Small intestine (tissue), 16 donors: Measurements from ENCODE around the gene ADAT1. TPM values are rescaled to one million over a fixed set of nuclear protein-coding genes. Genes with fewer than 3 reads are reported as not detected.
A peak's percentile ranks its signal among the peaks of the same experiment; 100 is the strongest.

Source experiments
- DNase-seq, 2 donors: peaks; one replicate each; pipeline versions ENCODE4 v3.0.0 to v3.0.0-alpha.2; 2013
- FAIRE-seq: peaks from 2 replicates; lab custom pipeline; 2012; peaks lifted over from hg19 to GRCh38; lab: Jason Lieb, UNC
- H3K27ac ChIP-seq, 3 donors: one replicate each; pipeline ENCODE4 v1.5.1; 2013; ENCODE audit warnings: low read length in 2 of 3, mild to moderate bottlenecking in 2 of 3, control low read depth in 1 of 3, inconsistent platforms in 1 of 3, low read depth in 1 of 3, moderate library complexity in 1 of 3
- H3K27me3 ChIP-seq, 3 donors: one replicate each; pipeline ENCODE4 v1.6.1; 2013; ENCODE audit warnings: low read length in 3 of 3, inconsistent platforms in 1 of 3; ENCODE audit not compliant: control insufficient read depth in 3 of 3, insufficient read depth in 3 of 3
- H3K36me3 ChIP-seq, 3 donors: one replicate each; pipeline ENCODE4 v1.6.1; 2013; ENCODE audit warnings: low read length in 3 of 3, inconsistent platforms in 1 of 3, low read depth in 1 of 3, mild to moderate bottlenecking in 1 of 3, moderate library complexity in 1 of 3; ENCODE audit not compliant: control insufficient read depth in 3 of 3, insufficient read depth in 2 of 3
- H3K4me1 ChIP-seq, 3 donors: one replicate each; pipeline ENCODE4 v1.6.1; 2013; ENCODE audit warnings: low read length in 2 of 3, inconsistent platforms in 1 of 3, low read depth in 1 of 3, mild to moderate bottlenecking in 1 of 3, moderate library complexity in 1 of 3; ENCODE audit not compliant: control insufficient read depth in 3 of 3, insufficient read depth in 2 of 3
- H3K4me3 ChIP-seq, 3 donors: one replicate each; pipeline ENCODE4 v1.5.1; 2013; ENCODE audit warnings: low read length in 3 of 3, control low read depth in 1 of 3, inconsistent platforms in 1 of 3, low read depth in 1 of 3, mild to moderate bottlenecking in 1 of 3, moderate library complexity in 1 of 3
- H3K9me3 ChIP-seq, 2 donors: one replicate each; pipeline ENCODE4 v1.6.1; 2013; ENCODE audit warnings: low read depth in 1 of 2, low read length in 1 of 2; ENCODE audit not compliant: control insufficient read depth in 2 of 2, insufficient read depth in 1 of 2
- WGBS, 3 donors: extraction: QIAGEN DNeasy Blood & Tissue Kit; methylation state at CpG; one replicate each; pipeline ENCODE4 v1.1.7; 2013; 5-methylcytosine and 5-hydroxymethylcytosine counted together
- long read RNA-seq, 10 donors: transcript quantifications; one replicate each; lab custom pipeline, GENCODE V29; 2026
- polyA plus RNA-seq, 4 donors: library from polyadenylated mRNA; stranded (reverse) in 3 of 4; unstranded in 1 of 4; fragments of 200-250 nt in 3 of 4; fragments of 120-200 nt in 1 of 4; gene quantifications; one replicate each; pipeline versions ENCODE4 v1.2.1 to v1.2.3, GENCODE V29; 2013
- donor health status: healthy with polysubstance abuse.
- donor health status: control.
- donor health status: control.
- donor health status: Bipolar disorder and iron deficiency.
- donor health status: healthy.

ADAT1 gene
- 10 to 100 TPM in 3 of 4 donors, 1 to 10 TPM in 1; 7.0 to 27.4 (median 18.4) TPM for polyA plus RNA-seq
- long read RNA-seq, donor 1 = 0 reads
- long read RNA-seq, donor 2 = 0 reads
- long read RNA-seq, donor 3, partial matches to known transcripts = 5 of 5 reads
- long read RNA-seq, donor 3, other reads (novel, unspliced or antisense) = 0 of 5 reads
- long read RNA-seq, donor 4 = 0 reads
- long read RNA-seq, donor 5 = 0 reads
- long read RNA-seq, donor 6 = 0 reads
- long read RNA-seq, donor 7, partial matches to known transcripts = 0 of 1 reads
- long read RNA-seq, donor 7, other reads (novel, unspliced or antisense) = 0 of 1 reads
- long read RNA-seq, donor 8, partial matches to known transcripts = 0 of 1 reads
- long read RNA-seq, donor 8, other reads (novel, unspliced or antisense) = 0 of 1 reads
- long read RNA-seq, donor 9 = 0 reads
- long read RNA-seq, donor 10, partial matches to known transcripts = 0 of 1 reads
- long read RNA-seq, donor 10, other reads (novel, unspliced or antisense) = 0 of 1 reads

GRCh38 chr16:75622761-75623605 lies at the start of gene ADAT1:
TSS of gene ADAT1 (minus strand) at chr16:75623281. CDS start at chr16:75620799, 2,482 bp downstream.
- Histone ChIP-seq H3K27ac (peak within 1 kb of the TSS; percentile 90 to 94 (median 93)), H3K36me3 (peaks cover 7 to 25% (median 8%) of the 10 kb centered on the region in 3 donors), H3K27me3 (no peaks in the 10 kb centered on the region), H3K4me1 (peaks cover 2 to 9% (median 4%) of the 10 kb centered on the region in 3 donors), H3K4me3 (peak within 1 kb of the TSS; percentile 76 to 84 (median 79)), H3K9me3 (no peaks in the 10 kb centered on the region)
- 0% methylated on average over 62 of the region's 62 CpGs for WGBS, 3 donors
- DNase-seq (peak; percentile 98 to 100), FAIRE-seq (no peak)

GRCh38 chr16:75667503-75667902 lies 44.4 kb upstream of the ADAT1 start:
- no peak overlapping the region for H3K4me3 ChIP-seq
- FAIRE-seq (no peak), DNase-seq (no peak)
- no peaks in the 10 kb centered on the region for H3K36me3 ChIP-seq
- no peaks in the 10 kb centered on the region for H3K9me3 ChIP-seq
- no peaks in the 10 kb centered on the region for H3K4me1 ChIP-seq
- H3K27ac ChIP-seq = no peak overlapping the region
- no peaks in the 10 kb centered on the region for H3K27me3 ChIP-seq

- Histone ChIP-seq H3K27me3 (no peaks in the 10 kb centered on the region), H3K36me3 (peaks cover 6 to 17% (median 14%) of the 10 kb centered on the region in 3 donors), H3K4me1 (no peaks in the 10 kb centered on the region), H3K9me3 (no peaks in the 10 kb centered on the region), H3K27ac (no peak overlapping the region), H3K4me3 (no peak overlapping the region)
- WGBS, 3 donors = 81 to 86% (median 86%) methylated on average over 4 of the region's 4 CpGs
- no peak for DNase-seq
- no peak for FAIRE-seq
Measured at GRCh38 chr16:75660726-75661302, 37.7 kb upstream of the ADAT1 start.

- Histone ChIP-seq H3K36me3 (peaks cover 11 to 19% (median 18%) of the 10 kb centered on the region in 3 donors), H3K4me1 (no peaks in the 10 kb centered on the region), H3K9me3 (no peaks in the 10 kb centered on the region), H3K27ac (no peak overlapping the region), H3K4me3 (no peak overlapping the region), H3K27me3 (no peaks in the 10 kb centered on the region)
- no peak for DNase-seq
- FAIRE-seq = no peak
- WGBS, 3 donors = 92 to 95% (median 95%) methylated on average over 6 of the region's 6 CpGs
Measured at GRCh38 chr16:75660321-75660720, 37.2 kb upstream of the ADAT1 start.

GRCh38 chr16:75658175-75658574 lies 35.1 kb upstream of the ADAT1 start:
- DNase-seq (no peak), FAIRE-seq (no peak)
- no peaks in the 10 kb centered on the region for H3K9me3 ChIP-seq
- peaks cover 0 to 4% (median 0%) of the 10 kb centered on the region in 3 donors for H3K4me1 ChIP-seq
- H3K27me3 ChIP-seq = no peaks in the 10 kb centered on the region
- WGBS, 3 donors = 90 to 100% (median 92%) methylated on average over 2 of the region's 2 CpGs
- H3K27ac ChIP-seq = no peak overlapping the region
- H3K36me3 ChIP-seq = peaks cover 14 to 27% (median 19%) of the 10 kb centered on the region in 3 donors
- H3K4me3 ChIP-seq = no peak overlapping the region

GRCh38 chr16:75653922-75654321 lies 30.8 kb upstream of the ADAT1 start:
- no peak for FAIRE-seq

GRCh38 chr16:75648265-75649076 lies 25.4 kb upstream of the ADAT1 start:
- WGBS, 3 donors = 0% methylated on average over 54 to 62 of the region's 62 CpGs

More at GRCh38 chr16:75653922-75654321, 30.8 kb upstream of the ADAT1 start:
- H3K27me3 ChIP-seq = no peaks in the 10 kb centered on the region
- WGBS, 3 donors = 56 to 82% (median 79%) methylated on average over 1 of the region's 1 CpG
- H3K4me3 ChIP-seq = no peak overlapping the region
- H3K36me3 ChIP-seq = peaks cover 14 to 25% (median 19%) of the 10 kb centered on the region in 3 donors
- H3K9me3 ChIP-seq = no peaks in the 10 kb centered on the region
- peaks cover 0 to 4% (median 2%) of the 10 kb centered on the region in 3 donors for H3K4me1 ChIP-seq
- H3K27ac ChIP-seq = no peak overlapping the region
- DNase-seq = no peak

More at GRCh38 chr16:75648265-75649076, 25.4 kb upstream of the ADAT1 start:
- FAIRE-seq = no peak
- peak overlapping the region; percentile 89 to 97 (median 95) for H3K4me3 ChIP-seq
- H3K36me3 ChIP-seq = peaks cover 0 to 15% (median 5%) of the 10 kb centered on the region in 3 donors
- DNase-seq = peak; percentile 75 to 94
- peaks cover 4 to 22% (median 13%) of the 10 kb centered on the region in 3 donors for H3K4me1 ChIP-seq
- H3K27ac ChIP-seq = peak overlapping the region; percentile 95 to 99 (median 97)
- no peaks in the 10 kb centered on the region for H3K27me3 ChIP-seq
- no peaks in the 10 kb centered on the region for H3K9me3 ChIP-seq
